ENCODE measurements around the gene ZFAND2B.

GRCh38 chr2:219246559-219246958 is 40.0 kb downstream of the ZFAND2B start:
- TF ChIP-seq POLR2A (IDR thresholded peaks at IDR 0.05) = no peak
- no peak for TF ChIP-seq EP300 (IDR thresholded peaks at IDR 0.05)
- TF ChIP-seq, protein P1, sequence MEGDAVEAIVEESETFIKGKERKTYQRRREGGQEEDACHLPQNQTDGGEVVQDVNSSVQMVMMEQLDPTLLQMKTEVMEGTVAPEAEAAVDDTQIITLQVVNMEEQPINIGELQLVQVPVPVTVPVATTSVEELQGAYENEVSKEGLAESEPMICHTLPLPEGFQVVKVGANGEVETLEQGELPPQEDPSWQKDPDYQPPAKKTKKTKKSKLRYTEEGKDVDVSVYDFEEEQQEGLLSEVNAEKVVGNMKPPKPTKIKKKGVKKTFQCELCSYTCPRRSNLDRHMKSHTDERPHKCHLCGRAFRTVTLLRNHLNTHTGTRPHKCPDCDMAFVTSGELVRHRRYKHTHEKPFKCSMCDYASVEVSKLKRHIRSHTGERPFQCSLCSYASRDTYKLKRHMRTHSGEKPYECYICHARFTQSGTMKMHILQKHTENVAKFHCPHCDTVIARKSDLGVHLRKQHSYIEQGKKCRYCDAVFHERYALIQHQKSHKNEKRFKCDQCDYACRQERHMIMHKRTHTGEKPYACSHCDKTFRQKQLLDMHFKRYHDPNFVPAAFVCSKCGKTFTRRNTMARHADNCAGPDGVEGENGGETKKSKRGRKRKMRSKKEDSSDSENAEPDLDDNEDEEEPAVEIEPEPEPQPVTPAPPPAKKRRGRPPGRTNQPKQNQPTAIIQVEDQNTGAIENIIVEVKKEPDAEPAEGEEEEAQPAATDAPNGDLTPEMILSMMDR (IDR thresholded peaks at IDR 0.05) = no peak

All from upper lobe of left lung (tissue), 4 donors.